Daoy (cell line): Measurements from ENCODE around the gene CATSPERZ. TPM values are rescaled to one million over a fixed set of nuclear protein-coding genes. Genes with fewer than 3 reads are reported as not detected.

Experiments used
- DNase-seq: peaks from one replicate; pipeline ENCODE4 v3.0.0-alpha.2; 2015; ENCODE audit warnings: low read depth
- total RNA-seq: library from RNA; depleted of rRNA; stranded (reverse); fragments of >200 nt; shearing (Covaris generic); gene quantifications from 2 replicates; pipeline ENCODE4 v1.2.3, GENCODE V29; 2014

CATSPERZ gene
- total RNA-seq, 1 experiment from 2014 or later, result 0.23 TPM

GRCh38 chr11:64263947-64264317, 36.2 kb upstream of the CATSPERZ start:
- DNase-seq, result no peak

GRCh38 chr11:64264371-64264852, 35.7 kb upstream of the CATSPERZ start:
- DNase-seq, result no peak

DNA sequence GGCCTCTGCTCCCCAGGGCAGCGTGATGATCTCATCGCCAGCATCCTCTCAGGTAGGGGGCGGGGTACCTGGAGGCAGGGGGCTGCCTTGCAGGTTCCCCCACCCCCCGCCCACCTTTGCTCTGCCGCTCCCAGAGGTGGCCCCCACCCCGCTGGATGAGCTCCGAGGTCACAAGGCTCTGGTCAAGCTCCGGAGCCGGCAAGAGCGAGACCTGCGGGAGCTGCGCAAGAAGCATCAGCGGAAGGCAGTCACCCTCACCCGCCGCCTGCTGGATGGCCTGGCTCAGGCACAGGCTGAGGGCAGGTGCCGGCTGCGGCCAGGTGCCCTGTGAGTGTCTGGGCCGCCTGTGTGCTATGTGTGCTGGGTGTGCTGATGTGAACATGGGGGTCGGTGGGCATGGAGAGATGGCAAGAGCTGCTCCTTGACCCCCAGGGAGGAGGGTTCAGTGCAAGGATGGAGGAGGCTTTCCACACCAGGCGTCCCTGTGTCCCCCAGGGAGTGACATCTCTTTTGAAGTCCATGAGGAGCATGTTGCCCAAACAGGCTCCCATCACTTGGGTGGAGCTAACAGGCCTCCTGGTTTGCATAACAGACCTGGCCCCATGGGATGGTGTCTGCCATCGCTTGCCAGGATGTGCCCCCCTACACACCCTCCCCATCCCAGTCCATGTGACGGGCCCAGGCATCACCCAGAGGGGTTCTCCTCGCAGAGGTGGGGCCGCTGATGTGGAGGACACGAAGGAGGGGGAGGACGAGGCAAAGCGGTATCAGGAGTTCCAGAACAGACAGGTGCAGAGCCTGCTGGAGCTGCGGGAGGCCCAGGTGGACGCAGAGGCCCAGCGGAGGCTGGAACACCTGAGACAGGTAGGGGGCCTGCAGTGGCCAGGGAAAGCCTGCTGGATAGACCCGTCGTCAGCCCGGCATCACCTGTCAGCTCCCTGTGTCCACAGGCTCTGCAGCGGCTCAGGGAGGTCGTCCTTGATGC, 34.7 kb upstream of the CATSPERZ start:
- no peak for DNase-seq

- DNase-seq, result no peak
Observed at GRCh38 chr11:64266339-64266738, 33.8 kb upstream of the CATSPERZ start.

- no peak for DNase-seq
Observed at GRCh38 chr11:64267207-64267945, 32.8 kb upstream of the CATSPERZ start.

- peak; percentile 79 for DNase-seq
Observed at GRCh38 chr11:64268025-64268892, 31.9 kb upstream of the CATSPERZ start.

GRCh38 chr11:64268893-64269539, 31.1 kb upstream of the CATSPERZ start:
- no peak for DNase-seq

- peak; percentile 99 for DNase-seq
Observed at GRCh38 chr11:64269540-64270220, 30.5 kb upstream of the CATSPERZ start.

GRCh38 chr11:64275031-64275800, 24.9 kb upstream of the CATSPERZ start:
- no peak for DNase-seq

GRCh38 chr11:64275841-64276240, 24.3 kb upstream of the CATSPERZ start:
- DNase-seq, result no peak

DNA sequence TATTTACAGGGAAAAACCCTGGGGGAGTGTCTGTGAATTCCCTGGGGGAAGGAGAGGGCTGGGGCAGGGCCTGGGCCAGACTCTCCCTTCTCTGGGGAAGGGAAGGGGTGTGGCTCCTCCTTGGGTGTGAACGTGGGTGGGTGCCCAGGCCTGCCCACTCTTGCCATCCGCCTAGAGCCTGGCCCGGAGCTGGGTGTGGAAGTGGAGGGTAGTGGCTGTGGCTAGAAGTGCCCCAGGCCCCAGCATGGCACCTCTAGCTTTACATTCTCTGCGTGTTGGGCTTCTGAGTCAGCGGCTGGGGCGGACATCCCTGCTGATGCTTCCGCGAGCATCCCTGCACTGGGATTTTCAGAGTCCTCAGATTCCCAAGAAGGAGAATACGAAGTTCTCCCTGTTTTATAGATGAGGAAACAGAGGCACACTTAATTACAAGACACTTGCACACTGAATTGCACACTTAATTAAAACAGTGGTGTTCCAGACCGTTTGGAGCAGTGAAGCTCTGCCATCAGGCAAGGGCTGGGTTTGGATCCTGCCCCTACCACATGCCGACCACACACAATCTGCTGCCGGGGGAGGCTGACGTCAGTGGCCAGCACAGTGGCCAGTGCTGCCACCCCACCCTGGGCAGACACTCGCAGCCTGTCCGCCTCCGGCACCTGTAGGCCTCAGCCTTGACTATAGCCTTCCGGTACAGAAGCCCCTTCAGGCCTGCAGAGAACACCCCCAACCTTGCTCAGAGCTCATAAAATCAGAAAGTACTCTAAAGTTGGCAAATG, 23.3 kb upstream of the CATSPERZ start:
- DNase-seq, result peak; percentile 84

DNA sequence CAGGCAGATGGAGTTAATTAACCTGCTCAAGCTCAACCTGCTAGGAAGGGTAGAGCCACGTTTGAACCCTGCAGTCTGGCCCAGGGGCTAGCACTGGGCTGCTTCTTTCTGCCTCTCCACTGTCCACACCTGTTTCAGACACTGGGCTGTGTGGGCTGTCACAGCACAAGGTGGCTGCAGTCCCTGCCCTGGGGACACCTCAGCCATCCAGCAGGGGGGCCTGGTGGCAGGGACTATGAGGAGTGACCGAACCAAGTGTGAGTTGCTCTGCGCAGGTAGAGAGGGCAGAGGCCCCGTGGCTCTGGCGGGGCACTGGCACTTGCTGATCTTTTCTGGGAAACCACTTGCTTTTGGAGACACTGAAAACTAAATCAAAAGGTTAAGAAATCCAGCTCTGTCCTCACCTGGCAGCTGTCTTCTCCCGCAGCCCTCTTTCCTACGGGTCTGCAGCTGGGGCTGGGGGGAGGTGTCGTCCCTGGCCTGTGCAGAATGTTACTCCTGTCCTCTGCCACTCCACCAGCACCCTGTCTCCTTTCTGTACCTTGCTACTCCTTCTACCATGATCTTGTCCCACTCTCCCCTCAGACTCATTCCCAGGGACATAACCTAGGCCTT, 21.5 kb upstream of the CATSPERZ start:
- DNase-seq, result no peak

DNA sequence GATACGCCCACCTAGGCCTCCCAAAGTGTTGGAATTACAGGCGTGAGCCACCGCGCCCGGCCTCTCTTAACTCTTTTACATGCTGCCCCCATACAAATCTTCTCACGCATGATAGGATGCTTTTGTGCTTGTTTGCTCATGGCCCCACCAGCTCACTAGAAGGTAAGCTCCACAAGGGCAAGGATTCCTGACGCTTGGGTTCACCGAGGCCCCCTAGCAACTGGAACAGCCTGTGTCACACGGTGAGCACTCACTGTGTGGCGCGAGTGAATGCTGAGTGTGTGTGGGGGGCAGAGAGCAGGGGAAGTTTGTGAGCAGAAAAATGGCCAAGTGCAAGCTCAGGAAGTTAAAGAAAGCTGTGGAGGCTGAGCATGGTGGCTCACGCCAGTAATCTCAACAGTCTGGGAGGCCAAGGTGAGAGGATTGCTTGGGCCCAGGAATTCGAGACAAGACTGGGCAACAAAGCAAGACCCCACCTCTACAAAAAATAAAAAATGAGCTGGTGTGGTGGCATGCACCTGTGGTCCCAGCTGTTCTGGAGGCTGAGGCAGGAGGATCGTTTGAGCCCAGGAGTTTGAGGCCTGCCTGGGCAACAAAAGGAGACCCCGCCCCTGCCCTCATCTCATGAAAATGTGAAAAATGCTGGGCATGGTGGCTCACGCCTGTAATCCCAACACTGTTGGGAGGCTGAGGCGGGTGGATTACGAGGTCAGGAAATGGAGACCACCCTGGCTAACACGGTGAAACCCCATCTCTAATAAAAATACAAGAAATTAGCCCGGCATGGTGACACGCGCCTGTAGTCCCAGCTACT, 18.0 kb upstream of the CATSPERZ start:
- no peak for DNase-seq

DNA sequence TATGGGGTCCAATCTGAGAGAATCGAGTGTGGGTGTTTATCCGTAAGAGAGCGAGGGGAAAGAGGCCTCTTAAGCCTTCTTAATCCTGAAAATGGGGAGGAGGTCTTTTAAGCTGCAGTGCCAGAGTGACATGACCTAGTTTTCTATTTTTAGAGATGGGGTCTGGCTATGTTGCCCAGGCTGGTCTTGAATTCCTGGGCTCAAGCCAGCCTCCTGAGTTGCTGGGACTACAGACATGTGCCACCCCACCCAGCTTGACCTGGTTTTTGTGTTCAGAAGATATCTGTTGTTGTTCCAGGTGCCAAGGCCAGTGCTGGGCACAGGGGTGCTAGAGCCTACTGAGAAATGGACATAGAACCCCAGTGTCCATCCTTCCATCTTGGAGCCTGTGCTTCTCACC, 17.1 kb upstream of the CATSPERZ start:
- no peak for DNase-seq

DNA sequence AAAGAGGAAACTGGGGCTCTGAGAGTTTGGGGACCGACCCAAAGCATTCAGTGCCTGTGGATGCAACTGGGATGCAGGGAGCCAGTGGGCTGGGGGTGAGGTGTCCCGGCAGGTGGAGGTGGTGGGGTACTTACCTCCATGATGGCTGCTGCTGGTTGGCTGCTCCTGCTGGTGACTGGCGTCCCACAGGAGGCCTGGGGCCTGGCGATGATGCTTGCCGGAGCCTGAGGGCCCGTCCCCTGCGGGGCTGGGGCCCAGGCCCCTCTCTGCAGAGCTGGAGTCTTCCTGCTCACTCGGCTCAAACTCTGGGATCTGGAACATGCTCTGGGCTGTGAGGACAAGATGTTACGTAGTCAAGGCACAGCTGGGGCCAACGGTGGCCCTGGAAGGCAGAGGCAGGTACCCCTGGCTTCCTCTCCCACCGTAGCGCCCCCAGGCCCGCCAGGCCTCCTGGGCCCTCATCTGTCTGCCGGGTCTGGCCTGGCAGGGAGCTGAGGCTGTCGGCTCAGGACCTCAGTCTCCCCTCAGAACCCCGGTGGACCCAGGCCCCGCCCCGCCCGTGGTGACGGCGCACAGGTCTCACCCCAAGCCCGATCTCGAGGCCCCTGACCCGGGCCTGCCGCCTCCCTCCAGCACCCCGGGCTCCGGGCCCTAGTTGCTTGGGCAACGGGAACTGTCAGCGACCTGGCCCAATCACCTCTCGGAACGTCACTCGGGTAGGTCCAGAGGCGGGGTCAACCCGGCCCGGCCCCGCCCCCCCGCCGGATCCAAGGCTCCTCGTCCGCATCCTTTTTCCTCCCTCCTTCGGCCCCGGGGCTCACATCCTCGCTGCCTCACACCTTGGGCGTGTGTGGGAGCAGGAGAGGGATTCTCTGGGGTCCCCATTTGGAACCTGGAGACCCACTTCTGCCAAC, 15.9 kb upstream of the CATSPERZ start, which contains the start of gene BAD:
Gene BAD (minus strand): TSS at position 618 of the 914 bp plus-strand sequence. CDS start 297 bp downstream, at position 321.
- DNase-seq, result peak; percentile 95
